DOHH2 (cell line): ENCODE measurements around the gene CPT1B.

Experiments used
- EZH2phosphoT487 ChIP-seq: fragments of 200-600 bp; sonication (generic); IDR thresholded peaks from 2 replicates; pipeline ENCODE4 v1.6.1; 2017; ENCODE audit warnings: borderline replicate concordance, mild to moderate bottlenecking, antibody characterized with exemption, low read length, moderate library complexity, mixed read lengths
- TF ChIP-seq, protein P1 (sequence below): fragments of 200-600 bp; sonication (generic); IDR thresholded peaks from one replicate; pipeline ENCODE4 v1.5.1; 2014; ENCODE audit warnings: antibody characterized with exemption, mild to moderate bottlenecking, low read depth, low read length; ENCODE audit not compliant: poor library complexity, severe bottlenecking

DNA sequence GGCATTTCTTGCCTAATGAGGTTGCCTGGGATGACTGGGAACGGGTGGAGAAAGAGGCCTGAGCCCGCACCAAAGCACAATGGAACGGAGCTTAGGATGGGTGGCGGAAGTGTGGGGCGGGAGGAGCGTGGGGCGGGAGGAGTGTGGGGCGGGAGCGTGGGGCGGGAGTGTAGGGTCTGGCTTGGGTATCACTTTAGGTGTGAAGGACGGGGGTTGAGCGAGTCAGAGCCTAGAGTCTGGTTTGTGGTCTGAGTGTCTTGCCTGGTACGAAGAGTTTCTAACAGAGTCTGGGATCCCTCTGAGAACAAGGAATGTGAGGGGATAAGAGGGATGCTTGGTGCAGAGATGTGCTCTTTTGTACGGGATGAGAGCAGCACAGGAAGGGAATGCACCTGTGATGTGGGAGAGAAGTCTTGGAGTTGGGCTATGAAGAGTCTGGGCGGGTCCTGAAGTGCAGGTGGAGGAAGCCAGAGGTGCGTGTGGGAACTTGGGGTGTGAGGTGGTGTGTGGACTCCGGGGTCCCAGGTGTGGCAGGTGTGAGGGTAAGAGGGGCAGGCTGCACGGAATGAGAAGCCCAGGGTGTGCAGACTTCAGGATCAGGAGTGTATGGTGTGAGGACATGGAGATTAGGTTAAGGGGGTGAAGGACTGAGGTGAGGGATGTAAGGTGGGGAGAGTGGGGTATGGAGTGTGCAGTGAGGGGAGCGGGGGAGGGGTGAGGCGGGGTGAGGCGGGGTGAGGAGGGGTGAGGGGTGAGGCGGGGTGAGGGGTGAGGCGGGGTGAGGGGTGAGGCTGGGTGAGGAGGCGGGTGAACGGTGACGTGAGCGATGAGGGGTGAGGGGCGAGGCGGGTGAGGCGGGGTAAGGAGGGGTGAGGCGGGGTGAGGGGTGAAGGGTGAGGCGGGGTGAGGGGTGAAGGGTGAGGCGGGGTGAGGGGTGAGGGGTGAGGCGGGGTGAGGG, 16.5 kb downstream of the CPT1B start:
- TF ChIP-seq, protein P1, sequence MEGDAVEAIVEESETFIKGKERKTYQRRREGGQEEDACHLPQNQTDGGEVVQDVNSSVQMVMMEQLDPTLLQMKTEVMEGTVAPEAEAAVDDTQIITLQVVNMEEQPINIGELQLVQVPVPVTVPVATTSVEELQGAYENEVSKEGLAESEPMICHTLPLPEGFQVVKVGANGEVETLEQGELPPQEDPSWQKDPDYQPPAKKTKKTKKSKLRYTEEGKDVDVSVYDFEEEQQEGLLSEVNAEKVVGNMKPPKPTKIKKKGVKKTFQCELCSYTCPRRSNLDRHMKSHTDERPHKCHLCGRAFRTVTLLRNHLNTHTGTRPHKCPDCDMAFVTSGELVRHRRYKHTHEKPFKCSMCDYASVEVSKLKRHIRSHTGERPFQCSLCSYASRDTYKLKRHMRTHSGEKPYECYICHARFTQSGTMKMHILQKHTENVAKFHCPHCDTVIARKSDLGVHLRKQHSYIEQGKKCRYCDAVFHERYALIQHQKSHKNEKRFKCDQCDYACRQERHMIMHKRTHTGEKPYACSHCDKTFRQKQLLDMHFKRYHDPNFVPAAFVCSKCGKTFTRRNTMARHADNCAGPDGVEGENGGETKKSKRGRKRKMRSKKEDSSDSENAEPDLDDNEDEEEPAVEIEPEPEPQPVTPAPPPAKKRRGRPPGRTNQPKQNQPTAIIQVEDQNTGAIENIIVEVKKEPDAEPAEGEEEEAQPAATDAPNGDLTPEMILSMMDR = no peak
- no peak for TF ChIP-seq EZH2phosphoT487
